GM12892 (cell line): ENCODE data around the gene CYBA.
"Not testable (repeated sequence)": the region's sequence is repeated elsewhere in the genome, so short reads cannot be mapped to it uniquely, and the experiment has no call there.

ENCODE experiments used
- DNase-seq: peaks from one replicate; pipeline ENCODE4 v3.0.0; 2011; ENCODE audit not compliant: insufficient read length
- FAIRE-seq: peaks from 2 replicates; lab custom pipeline; 2011; peaks lifted over from hg19 to GRCh38; lab: Jason Lieb, UNC
- POLR2A ChIP-seq: IDR thresholded peaks from 2 replicates; pipeline ENCODE4 v1.6.1; 2011; ENCODE audit warnings: low read depth, low read length, control low read depth
- POLR2AphosphoS5 ChIP-seq: IDR thresholded peaks from 2 replicates; pipeline ENCODE4 v1.6.1; 2011; ENCODE audit warnings: low read depth, low read length, control low read depth
- TAF1 ChIP-seq: IDR thresholded peaks from 2 replicates; pipeline ENCODE4 v1.6.1; 2011; ENCODE audit warnings: low read depth, mild to moderate bottlenecking, control low read depth, low read length, borderline replicate concordance

Gene CYBA

GRCh38 chr16:88684569-88685155 lies 33.8 kb upstream of the CYBA start:
- FAIRE-seq (no peak), DNase-seq (no peak)
- no peak for TF ChIP-seq TAF1
- no peak for TF ChIP-seq POLR2A
- TF ChIP-seq POLR2AphosphoS5: no peak

GRCh38 chr16:88681709-88682451 lies 31.0 kb upstream of the CYBA start:
- FAIRE-seq (peak; percentile 96), DNase-seq (peak; percentile 91)
- TF ChIP-seq POLR2AphosphoS5: peak; percentile 75; the same call in 1 of the 2 replicates
- no peak for TF ChIP-seq TAF1
- TF ChIP-seq POLR2A: peak; percentile 54; the same call in 1 of the 2 replicates

DNA sequence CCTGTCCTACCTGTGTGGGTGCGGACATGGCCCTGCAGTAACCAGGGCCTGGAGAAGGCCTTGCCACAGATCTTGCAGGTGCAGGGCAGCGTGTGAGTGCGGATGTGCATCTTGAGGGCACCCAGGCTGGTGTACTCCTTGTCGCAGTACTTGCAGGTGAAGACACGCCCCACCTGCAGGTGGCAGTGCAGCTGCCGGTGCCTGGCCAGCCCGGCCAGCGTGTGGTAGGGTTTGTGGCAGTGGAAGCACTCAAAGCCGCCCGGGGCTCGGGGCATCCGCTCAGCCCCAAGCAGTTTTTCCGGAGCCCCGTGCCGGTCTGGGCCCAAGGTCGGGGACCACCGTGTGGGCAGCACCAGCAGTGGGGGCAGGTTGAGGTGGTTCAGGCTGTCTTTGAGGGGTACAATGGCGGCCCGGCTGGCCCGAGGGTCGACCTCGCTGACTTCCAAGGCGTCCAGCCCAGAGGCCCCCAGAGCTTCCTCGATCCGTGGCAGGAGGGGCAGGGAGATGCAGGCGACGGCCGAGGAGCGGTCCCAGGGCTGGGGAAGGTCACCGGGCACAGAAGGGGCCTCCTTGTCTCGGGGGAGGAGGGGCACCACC lies 30.3 kb upstream of the CYBA start:
- FAIRE-seq: no peak
- TF ChIP-seq TAF1: no peak
- TF ChIP-seq POLR2A: peak; percentile 16; the same call in 1 of the 2 replicates
- DNase-seq: peak; percentile 74

DNA sequence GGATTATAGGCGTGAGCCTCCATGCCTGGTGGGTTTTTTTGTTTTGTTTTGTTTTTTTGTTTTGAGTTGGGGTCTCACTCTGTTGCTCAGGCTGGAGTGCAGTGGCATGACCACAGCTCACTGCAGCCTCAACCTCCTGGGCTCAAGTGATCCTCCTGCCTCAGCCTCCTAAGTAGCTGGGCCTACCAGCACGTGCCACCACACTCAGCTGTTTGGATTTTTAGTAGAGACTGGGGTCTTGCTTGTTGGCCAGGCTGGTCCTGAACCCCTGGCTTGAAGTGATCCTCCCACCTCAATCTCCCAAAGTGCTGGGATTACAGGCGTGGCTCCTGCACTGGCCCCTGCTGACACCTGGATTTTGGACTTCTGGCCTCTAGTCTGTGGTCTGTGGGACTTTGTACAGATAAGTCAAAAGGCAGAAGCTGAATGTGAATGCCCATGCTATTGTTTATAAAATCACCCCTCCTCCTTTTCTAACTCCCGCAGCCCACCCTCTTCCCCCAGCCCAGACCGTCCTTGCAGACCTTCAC lies 29.8 kb upstream of the CYBA start:
- TF ChIP-seq POLR2A (no peak), TAF1 (no peak), POLR2AphosphoS5 (no peak)
- FAIRE-seq (no peak), DNase-seq (no peak)

DNA sequence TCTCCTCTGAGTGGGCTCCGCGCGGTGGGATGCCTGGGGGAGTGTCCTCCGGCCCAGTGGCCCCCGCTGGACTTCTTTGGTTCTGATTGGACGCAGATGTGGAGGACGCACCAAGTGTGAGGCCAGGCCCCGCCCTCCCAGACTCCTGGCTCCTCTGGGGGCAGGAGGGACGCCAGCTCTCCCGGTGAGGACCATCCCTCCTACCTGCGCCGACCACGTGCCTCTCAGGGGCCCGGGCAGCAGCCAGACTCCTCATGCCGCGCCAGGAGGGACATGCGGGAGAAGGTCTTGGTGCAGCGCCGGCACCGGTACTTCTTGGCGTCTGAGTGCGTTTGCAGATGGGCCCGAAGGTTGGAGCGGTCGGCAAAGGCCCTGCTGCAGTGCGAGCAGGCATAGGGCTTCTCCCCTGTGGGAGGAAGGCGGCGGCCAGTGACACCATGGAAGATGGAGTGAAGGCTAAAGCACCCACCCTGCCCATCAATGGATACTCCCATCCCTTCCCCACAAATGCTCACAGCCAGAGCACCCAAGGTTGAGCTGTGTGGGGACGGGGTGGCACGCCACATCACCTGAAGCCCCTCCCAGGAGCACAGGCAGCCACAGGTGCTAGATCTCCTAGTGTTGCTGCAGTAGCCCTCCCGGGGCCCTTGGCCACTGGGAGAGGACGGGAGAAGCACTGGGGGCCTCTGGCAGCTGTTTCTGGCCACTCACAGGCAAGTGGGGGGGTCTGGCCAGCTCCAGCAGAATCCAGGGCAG lies 27.5 kb upstream of the CYBA start:
- FAIRE-seq (no peak), DNase-seq (no peak)
- no peak for TF ChIP-seq POLR2AphosphoS5

DNA sequence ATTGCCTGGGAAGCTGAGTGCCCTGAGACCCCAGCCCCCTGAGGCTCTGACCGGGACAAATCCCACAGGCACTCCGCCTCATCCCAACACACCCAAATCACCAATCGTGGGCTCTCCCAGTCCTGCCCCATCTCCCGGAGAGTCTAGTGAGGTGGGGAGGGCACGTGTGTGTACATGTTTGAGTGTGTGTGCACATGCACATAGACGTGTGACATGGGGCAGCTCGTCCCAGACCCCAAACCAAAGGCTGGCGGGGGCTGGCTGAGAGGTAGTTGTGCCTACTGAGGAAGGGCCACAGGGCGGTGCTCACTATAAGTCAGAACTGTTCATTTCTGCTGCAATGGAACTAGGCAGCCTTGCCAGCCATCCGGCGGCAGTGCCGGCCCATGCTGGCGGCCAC lies 26.9 kb upstream of the CYBA start:
- DNase-seq (no peak), FAIRE-seq (no peak)
- TF ChIP-seq TAF1: no peak
- no peak for TF ChIP-seq POLR2AphosphoS5
- TF ChIP-seq POLR2A: no peak

- no peak for TF ChIP-seq POLR2AphosphoS5
- TF ChIP-seq TAF1: no peak
These were observed 25.8 kb upstream of the CYBA start for GRCh38 chr16:88676502-88677242.

DNA sequence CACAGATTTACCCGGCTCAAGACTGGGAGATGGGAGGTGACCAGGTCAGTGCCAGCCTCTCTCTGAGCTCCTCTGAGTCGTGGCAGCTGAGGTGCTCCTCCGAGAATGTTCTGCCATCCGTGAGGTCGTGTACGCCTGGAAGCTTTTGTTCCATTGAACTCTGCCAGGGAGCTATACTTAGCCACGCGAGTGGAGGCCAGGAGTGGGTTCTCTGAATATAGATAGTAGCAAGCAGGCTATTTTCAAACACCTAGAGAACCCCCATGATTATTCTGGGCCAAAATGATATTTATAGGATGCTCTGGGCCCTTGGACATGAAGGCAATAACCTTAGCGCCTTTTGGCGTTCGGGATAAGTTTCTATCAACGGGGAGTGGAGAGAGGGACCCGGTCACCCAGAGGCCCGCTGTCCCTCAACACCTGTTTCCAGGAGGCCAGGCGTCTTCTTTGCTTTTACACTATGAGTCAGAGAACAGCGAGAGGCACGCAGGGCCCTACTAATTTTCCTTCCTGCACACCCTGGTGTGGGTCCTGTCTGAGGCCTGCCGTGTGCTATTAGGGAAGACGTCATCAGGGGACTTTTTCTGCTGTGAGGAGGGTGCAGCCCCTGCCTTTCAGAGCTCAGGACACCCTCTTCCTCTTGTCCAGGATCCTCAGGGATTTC lies 23.0 kb upstream of the CYBA start:
- no peak for FAIRE-seq
- TF ChIP-seq POLR2A: no peak
- TF ChIP-seq TAF1: no peak
- no peak for TF ChIP-seq POLR2AphosphoS5
- DNase-seq: no peak

More at GRCh38 chr16:88676502-88677242, 25.8 kb upstream of the CYBA start:
- FAIRE-seq (no peak), DNase-seq (no peak)

- DNase-seq (no peak), FAIRE-seq (no peak)
- TF ChIP-seq POLR2AphosphoS5: no peak
- TF ChIP-seq POLR2A: no peak
- no peak for TF ChIP-seq TAF1
These were observed 21.9 kb upstream of the CYBA start for GRCh38 chr16:88672776-88673175.

DNA sequence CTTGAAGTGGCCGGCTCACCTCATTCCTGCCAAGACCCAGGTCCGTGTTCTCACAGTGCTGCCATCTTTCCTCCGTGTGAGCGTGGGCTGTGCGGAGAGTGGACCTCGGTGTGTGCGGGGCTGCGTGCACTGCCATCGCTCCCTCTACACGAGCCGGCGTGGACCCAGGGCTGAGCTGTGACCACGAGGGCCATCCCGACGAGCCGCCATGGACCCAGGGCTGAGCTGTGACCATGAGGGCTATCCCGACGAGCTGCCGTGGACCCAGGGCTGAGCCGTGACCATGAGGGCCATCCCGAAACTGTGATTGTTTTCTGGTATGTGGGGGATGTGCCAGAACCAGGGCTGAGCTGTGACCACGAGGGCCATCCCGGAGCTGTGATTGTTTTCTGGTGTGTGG lies 21.0 kb upstream of the CYBA start:
- TF ChIP-seq POLR2A: no peak
- no peak for TF ChIP-seq TAF1
- TF ChIP-seq POLR2AphosphoS5: no peak
- FAIRE-seq (no peak), DNase-seq (no peak)

DNA sequence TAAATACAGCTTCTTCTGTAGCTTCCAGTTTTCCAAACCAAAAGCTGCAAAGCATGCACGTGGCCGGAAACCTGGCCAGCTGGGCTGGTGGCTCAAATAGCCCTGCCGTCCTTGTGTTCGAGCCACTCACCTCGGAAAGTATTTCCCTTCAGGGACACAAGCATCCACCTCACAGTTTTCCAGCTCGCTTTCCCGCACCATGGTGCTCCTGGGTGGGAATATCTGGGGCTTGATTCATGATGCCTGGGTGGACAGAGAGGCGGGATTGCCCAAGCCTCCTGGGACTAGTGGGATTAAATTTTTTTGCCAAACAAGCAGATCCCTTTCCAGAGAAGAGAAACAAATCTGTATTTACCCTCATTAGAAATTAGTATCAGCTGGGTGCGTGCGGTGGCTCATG lies 19.1 kb upstream of the CYBA start:
- FAIRE-seq (no peak), DNase-seq (no peak)
- TF ChIP-seq POLR2AphosphoS5 (no peak), TAF1 (no peak), POLR2A (no peak)

GRCh38 chr16:88669493-88669892 lies 18.6 kb upstream of the CYBA start:
- FAIRE-seq: not testable (repeated sequence)

More at GRCh38 chr16:88669493-88669892, 18.6 kb upstream of the CYBA start:
- not testable (repeated sequence) for DNase-seq
